Ishikawa (cell line): ENCODE results near the gene LDAH.

ENCODE experiments used
- CEBPB ChIP-seq: IDR thresholded peaks from 2 replicates; pipeline ENCODE4 v1.6.1; 2012
- CREB1 ChIP-seq: IDR thresholded peaks from 2 replicates; pipeline ENCODE4 v1.6.1; 2012; ENCODE audit warnings: low read depth
- EGR1 ChIP-seq: IDR thresholded peaks from 2 replicates; pipeline ENCODE4 v1.6.1; 2012
- EP300 ChIP-seq: IDR thresholded peaks from 2 replicates; pipeline ENCODE4 v1.6.1; 2012; ENCODE audit warnings: borderline replicate concordance
- FOXM1 ChIP-seq: IDR thresholded peaks from 2 replicates; pipeline ENCODE4 v1.6.1; 2012; ENCODE audit warnings: low read depth, borderline replicate concordance
- NFIC ChIP-seq: IDR thresholded peaks from 2 replicates; pipeline ENCODE4 v1.6.1; 2012
- RAD21 ChIP-seq: IDR thresholded peaks from 2 replicates; pipeline ENCODE4 v1.6.1; 2012; ENCODE audit warnings: low read depth
- TAF1 ChIP-seq: IDR thresholded peaks from 2 replicates; pipeline ENCODE4 v1.6.1; 2012; ENCODE audit warnings: low read depth, mild to moderate bottlenecking
- TCF12 ChIP-seq: IDR thresholded peaks from 2 replicates; pipeline ENCODE4 v1.6.1; 2012; ENCODE audit warnings: low read depth
- TEAD4 ChIP-seq: IDR thresholded peaks from 2 replicates; pipeline ENCODE4 v1.6.1; 2012
- YY1 ChIP-seq: IDR thresholded peaks from 2 replicates; pipeline ENCODE4 v1.6.1; 2012; ENCODE audit warnings: low read depth
- ZBTB7A ChIP-seq: IDR thresholded peaks from 2 replicates; pipeline ENCODE4 v1.6.1; 2012; ENCODE audit warnings: low read depth
- TF ChIP-seq, protein P1 (sequence below): IDR thresholded peaks from 2 replicates; pipeline ENCODE4 v1.6.1; 2012
- TF ChIP-seq, protein P2 (sequence below): IDR thresholded peaks from 2 replicates; pipeline ENCODE4 v1.6.1; 2012
- TF ChIP-seq, protein P3 (sequence below): IDR thresholded peaks from 2 replicates; pipeline ENCODE4 v1.6.1; 2012; ENCODE audit warnings: low read depth, mild to moderate bottlenecking

LDAH gene

DNA sequence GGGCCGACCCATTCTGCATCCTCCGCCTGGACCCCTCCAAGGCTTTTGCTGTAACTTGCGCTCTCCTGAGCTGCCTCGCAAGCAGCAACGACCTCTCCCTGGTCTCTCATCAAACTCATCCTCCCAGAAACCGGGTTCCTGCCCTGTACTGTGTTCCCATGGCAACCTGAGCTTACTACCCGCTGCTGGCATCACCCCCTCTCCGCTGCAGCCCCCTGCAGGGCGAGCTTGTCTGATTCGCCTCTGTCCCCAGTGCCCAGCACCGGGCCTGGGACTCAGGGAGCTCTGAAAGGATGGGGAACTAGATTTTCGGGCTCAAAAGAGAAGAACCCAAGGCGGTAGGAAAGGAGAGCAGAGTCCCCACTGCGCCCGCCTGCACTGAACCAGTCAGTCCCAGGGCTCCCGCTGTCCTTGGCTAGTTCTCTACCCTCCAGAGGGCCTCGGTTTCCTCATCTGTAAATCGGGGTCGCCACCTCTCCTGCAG, 172.5 kb downstream of the LDAH start:
- TF ChIP-seq NFIC, result no peak
- TF ChIP-seq CEBPB, result no peak
- TF ChIP-seq ZBTB7A, result no peak

- TF ChIP-seq NFIC, result no peak
- TF ChIP-seq TAF1, result no peak
- no peak for TF ChIP-seq CEBPB
- TF ChIP-seq TEAD4, result no peak
- no peak for TF ChIP-seq TCF12
- TF ChIP-seq RAD21, result no peak
- no peak for TF ChIP-seq EGR1
- no peak for TF ChIP-seq YY1
- no peak for TF ChIP-seq CREB1
- TF ChIP-seq, protein P1, sequence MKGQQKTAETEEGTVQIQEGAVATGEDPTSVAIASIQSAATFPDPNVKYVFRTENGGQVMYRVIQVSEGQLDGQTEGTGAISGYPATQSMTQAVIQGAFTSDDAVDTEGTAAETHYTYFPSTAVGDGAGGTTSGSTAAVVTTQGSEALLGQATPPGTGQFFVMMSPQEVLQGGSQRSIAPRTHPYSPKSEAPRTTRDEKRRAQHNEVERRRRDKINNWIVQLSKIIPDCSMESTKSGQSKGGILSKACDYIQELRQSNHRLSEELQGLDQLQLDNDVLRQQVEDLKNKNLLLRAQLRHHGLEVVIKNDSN, result no peak
- TF ChIP-seq FOXM1, result no peak
- TF ChIP-seq, protein P2, sequence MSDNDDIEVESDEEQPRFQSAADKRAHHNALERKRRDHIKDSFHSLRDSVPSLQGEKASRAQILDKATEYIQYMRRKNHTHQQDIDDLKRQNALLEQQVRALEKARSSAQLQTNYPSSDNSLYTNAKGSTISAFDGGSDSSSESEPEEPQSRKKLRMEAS, result no peak
- no peak for TF ChIP-seq ZBTB7A
- TF ChIP-seq, protein P3, sequence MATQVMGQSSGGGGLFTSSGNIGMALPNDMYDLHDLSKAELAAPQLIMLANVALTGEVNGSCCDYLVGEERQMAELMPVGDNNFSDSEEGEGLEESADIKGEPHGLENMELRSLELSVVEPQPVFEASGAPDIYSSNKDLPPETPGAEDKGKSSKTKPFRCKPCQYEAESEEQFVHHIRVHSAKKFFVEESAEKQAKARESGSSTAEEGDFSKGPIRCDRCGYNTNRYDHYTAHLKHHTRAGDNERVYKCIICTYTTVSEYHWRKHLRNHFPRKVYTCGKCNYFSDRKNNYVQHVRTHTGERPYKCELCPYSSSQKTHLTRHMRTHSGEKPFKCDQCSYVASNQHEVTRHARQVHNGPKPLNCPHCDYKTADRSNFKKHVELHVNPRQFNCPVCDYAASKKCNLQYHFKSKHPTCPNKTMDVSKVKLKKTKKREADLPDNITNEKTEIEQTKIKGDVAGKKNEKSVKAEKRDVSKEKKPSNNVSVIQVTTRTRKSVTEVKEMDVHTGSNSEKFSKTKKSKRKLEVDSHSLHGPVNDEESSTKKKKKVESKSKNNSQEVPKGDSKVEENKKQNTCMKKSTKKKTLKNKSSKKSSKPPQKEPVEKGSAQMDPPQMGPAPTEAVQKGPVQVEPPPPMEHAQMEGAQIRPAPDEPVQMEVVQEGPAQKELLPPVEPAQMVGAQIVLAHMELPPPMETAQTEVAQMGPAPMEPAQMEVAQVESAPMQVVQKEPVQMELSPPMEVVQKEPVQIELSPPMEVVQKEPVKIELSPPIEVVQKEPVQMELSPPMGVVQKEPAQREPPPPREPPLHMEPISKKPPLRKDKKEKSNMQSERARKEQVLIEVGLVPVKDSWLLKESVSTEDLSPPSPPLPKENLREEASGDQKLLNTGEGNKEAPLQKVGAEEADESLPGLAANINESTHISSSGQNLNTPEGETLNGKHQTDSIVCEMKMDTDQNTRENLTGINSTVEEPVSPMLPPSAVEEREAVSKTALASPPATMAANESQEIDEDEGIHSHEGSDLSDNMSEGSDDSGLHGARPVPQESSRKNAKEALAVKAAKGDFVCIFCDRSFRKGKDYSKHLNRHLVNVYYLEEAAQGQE, result no peak
- TF ChIP-seq EP300, result no peak
These were observed 172.9 kb downstream of the LDAH start for GRCh38 chr2:20649976-20650375.

- TF ChIP-seq TEAD4 (no peak), NFIC (no peak), EP300 (no peak), EGR1 (no peak), CEBPB (no peak), CREB1 (no peak), TAF1 (no peak), ZBTB7A (no peak), RAD21 (no peak)
- TF ChIP-seq, protein P1, result no peak
- TF ChIP-seq, protein P3, result no peak
- TF ChIP-seq, protein P2, result no peak
These were observed 173.3 kb downstream of the LDAH start for GRCh38 chr2:20649576-20649975.

DNA sequence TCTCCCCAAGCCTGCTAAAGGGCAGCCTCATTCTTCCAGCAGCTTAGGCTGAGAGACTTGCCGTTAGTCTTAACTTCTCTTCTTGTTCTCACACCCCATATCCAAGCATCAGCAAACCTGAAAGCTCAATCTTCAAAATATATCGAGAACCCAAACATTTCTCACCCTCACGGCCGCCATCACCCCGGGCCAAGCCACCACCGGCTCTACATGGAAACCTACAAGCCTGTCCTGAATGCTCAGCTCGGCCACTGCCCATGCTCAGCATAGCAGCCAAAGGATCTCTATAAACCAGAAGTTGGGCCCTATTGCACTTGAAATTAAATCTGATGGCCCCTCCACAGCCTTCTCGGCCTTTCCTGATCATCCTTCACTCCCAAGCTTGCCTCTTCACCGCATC, 174.1 kb downstream of the LDAH start:
- TF ChIP-seq RAD21, result no peak
- TF ChIP-seq TEAD4, result no peak
- no peak for TF ChIP-seq CREB1
- TF ChIP-seq EP300, result no peak
- TF ChIP-seq NFIC, result no peak

- no peak for TF ChIP-seq NFIC
- TF ChIP-seq EP300, result no peak
- no peak for TF ChIP-seq FOXM1
- TF ChIP-seq, protein P1, result no peak
- TF ChIP-seq YY1, result no peak
- TF ChIP-seq, protein P3, result no peak
- TF ChIP-seq TEAD4, result no peak
These were observed 174.7 kb downstream of the LDAH start for GRCh38 chr2:20648206-20648605.
